H9 (cell line): Measurements from ENCODE around the gene CEP170B. TPM values are rescaled to one million over a fixed set of nuclear protein-coding genes. Genes with fewer than 3 reads are reported as not detected.
"Not testable (repeated sequence)": the region's sequence is repeated elsewhere in the genome, so short reads cannot be mapped to it uniquely, and the experiment has no call there.

Experiments used
- DNase-seq: peaks from one replicate; pipeline ENCODE4 v3.0.0-alpha.2; 2017
- H2AFZ ChIP-seq: one replicate; pipeline ENCODE4 v1.6.1; 2013; ENCODE audit warnings: mild to moderate bottlenecking, low read length, control low read depth, moderate library complexity
- H2AK5ac ChIP-seq: 2 replicates; pipeline ENCODE4 v1.6.1; 2013; ENCODE audit warnings: low read length, control low read depth, mixed read lengths; ENCODE audit not compliant: insufficient read length
- H2BK120ac ChIP-seq: one replicate; pipeline ENCODE4 v1.6.1; 2013; ENCODE audit warnings: low read depth, mild to moderate bottlenecking, low read length, control low read depth, inconsistent platforms; ENCODE audit not compliant: poor library complexity, severe bottlenecking
- H2BK12ac ChIP-seq: 2 replicates; pipeline ENCODE4 v1.6.1; 2013; ENCODE audit warnings: low read length, control low read depth, mixed read lengths, low read depth; ENCODE audit not compliant: insufficient read length
- H2BK15ac ChIP-seq: 2 replicates; pipeline ENCODE4 v1.6.1; 2013; ENCODE audit warnings: low read depth, low read length, control low read depth
- H2BK20ac ChIP-seq: one replicate; pipeline ENCODE4 v1.6.1; 2013; ENCODE audit warnings: low read depth, mild to moderate bottlenecking, low read length, control low read depth, inconsistent platforms; ENCODE audit not compliant: poor library complexity, severe bottlenecking
- H2BK5ac ChIP-seq: 2 replicates; pipeline ENCODE4 v1.6.1; 2013; ENCODE audit warnings: low read length, control low read depth, mixed read lengths; ENCODE audit not compliant: insufficient read length
- H3K14ac ChIP-seq: 2 replicates; pipeline ENCODE4 v1.6.1; 2013; ENCODE audit warnings: low read length, control low read depth; ENCODE audit not compliant: insufficient read depth
- H3K18ac ChIP-seq: 2 replicates; pipeline ENCODE4 v1.6.1; 2013; ENCODE audit warnings: low read depth, mild to moderate bottlenecking, mixed read lengths, low read length, control low read depth; ENCODE audit not compliant: insufficient read length
- H3K23ac ChIP-seq: 2 replicates; pipeline ENCODE4 v1.6.1; 2013; ENCODE audit warnings: low read length, control low read depth, mixed read lengths, low read depth; ENCODE audit not compliant: insufficient read length
- H3K23me2 ChIP-seq: 2 replicates; pipeline ENCODE4 v1.6.1; 2013; ENCODE audit warnings: low read depth, mild to moderate bottlenecking, mixed read lengths, low read length, control low read depth; ENCODE audit not compliant: insufficient read length, poor library complexity, severe bottlenecking
- H3K27ac ChIP-seq: 2 replicates; pipeline ENCODE4 v1.5.1; 2013; ENCODE audit warnings: low read length, control low read depth, mixed read lengths, low read depth; ENCODE audit not compliant: insufficient read length
- H3K27me3 ChIP-seq: 2 replicates; pipeline ENCODE4 v1.6.1; 2013; ENCODE audit warnings: low read length, control low read depth, inconsistent platforms; ENCODE audit not compliant: insufficient read depth
- H3K4ac ChIP-seq: 2 replicates; pipeline ENCODE4 v1.6.1; 2013; ENCODE audit warnings: low read depth, mild to moderate bottlenecking, control low read depth, inconsistent platforms, low read length, moderate library complexity
- H3K4me1 ChIP-seq: 2 replicates; pipeline ENCODE4 v1.6.1; 2013; ENCODE audit warnings: low read length, control low read depth, inconsistent platforms; ENCODE audit not compliant: insufficient read depth
- H3K4me2 ChIP-seq: 2 replicates; pipeline ENCODE4 v1.6.1; 2013; ENCODE audit warnings: low read length, control low read depth, mixed read lengths; ENCODE audit not compliant: insufficient read length, insufficient read depth
- H3K56ac ChIP-seq: 2 replicates; pipeline ENCODE4 v1.6.1; 2013; ENCODE audit warnings: low read depth, mild to moderate bottlenecking, mixed read lengths, low read length, control low read depth; ENCODE audit not compliant: insufficient read length
- H3K79me1 ChIP-seq: 2 replicates; pipeline ENCODE4 v1.6.1; 2013; ENCODE audit warnings: low read depth, mild to moderate bottlenecking, moderate library complexity, low read length, control low read depth, inconsistent platforms; ENCODE audit not compliant: insufficient read depth, poor library complexity, severe bottlenecking
- H3K79me2 ChIP-seq: 2 replicates; pipeline ENCODE4 v1.6.1; 2013; ENCODE audit warnings: low read length, control low read depth, inconsistent platforms; ENCODE audit not compliant: insufficient read depth
- H3K9ac ChIP-seq: 2 replicates; pipeline ENCODE4 v1.6.1; 2013; ENCODE audit warnings: low read length, control low read depth, mixed read lengths; ENCODE audit not compliant: insufficient read length; ENCODE audit errors: extremely low read depth
- H3K9me3 ChIP-seq: one replicate; pipeline ENCODE4 v1.6.1; 2013; ENCODE audit warnings: low read depth, low read length, inconsistent platforms; ENCODE audit not compliant: control insufficient read depth
- H3T11ph ChIP-seq: one replicate; pipeline ENCODE4 v1.6.1; 2013; ENCODE audit warnings: mild to moderate bottlenecking, low read length, control low read depth, inconsistent platforms
- H4K20me1 ChIP-seq: one replicate; pipeline ENCODE4 v1.6.1; 2013; ENCODE audit not compliant: control insufficient read depth, insufficient read length, insufficient read depth
- H4K5ac ChIP-seq: 2 replicates; pipeline ENCODE4 v1.6.1; 2013; ENCODE audit warnings: low read depth, mild to moderate bottlenecking, mixed read lengths, low read length, control low read depth; ENCODE audit not compliant: insufficient read length
- H4K8ac ChIP-seq: replicated peaks from 2 replicates; pipeline ENCODE4 v1.6.1; 2013; ENCODE audit warnings: low read length, control low read depth, mixed read lengths, low read depth; ENCODE audit not compliant: insufficient read length
- H4K91ac ChIP-seq: 2 replicates; pipeline ENCODE4 v1.6.1; 2013; ENCODE audit warnings: low read depth, mild to moderate bottlenecking, moderate library complexity, mixed read lengths, low read length, control low read depth; ENCODE audit not compliant: insufficient read length
- H3K27ac Mint-ChIP-seq, 3 experiments: 2 replicates in 2 of 3; 3 replicates in 1 of 3; pipeline ENCODE4 v1.8.0; 2020 to 2021; ENCODE audit warnings: mixed read lengths in 3 of 3, mild to moderate bottlenecking in 1 of 3, moderate library complexity in 1 of 3
- H3K27me3 Mint-ChIP-seq: 2 replicates; pipeline ENCODE4 v1.8.0; 2021; ENCODE audit warnings: low read depth, mild to moderate bottlenecking, moderate library complexity, mixed read lengths
- H3K36me3 Mint-ChIP-seq, 3 experiments: 2 replicates in 2 of 3; 3 replicates in 1 of 3; pipeline ENCODE4 v1.8.0; 2020 to 2021; ENCODE audit warnings: low read depth in 3 of 3, mixed read lengths in 3 of 3; ENCODE audit not compliant: insufficient read depth in 1 of 3
- H3K4me1 Mint-ChIP-seq, 2 experiments: 2 replicates each; pipeline ENCODE4 v1.8.0; 2020; ENCODE audit warnings: mixed read lengths in 2 of 2
- H3K4me3 Mint-ChIP-seq, 2 experiments: 2 replicates in 1 of 2; 3 replicates in 1 of 2; pipeline ENCODE4 v1.8.0; 2020 to 2021; ENCODE audit warnings: mild to moderate bottlenecking in 2 of 2, mixed read lengths in 2 of 2, moderate library complexity in 1 of 2
- H3K9me3 Mint-ChIP-seq, 2 experiments: 2 replicates in 1 of 2; 3 replicates in 1 of 2; pipeline ENCODE4 v1.8.0; 2020; ENCODE audit warnings: mild to moderate bottlenecking in 2 of 2, mixed read lengths in 2 of 2, moderate library complexity in 1 of 2
- CTCF ChIP-seq: fragments of 200-600 bp; sonication (generic); conservative IDR thresholded peaks from 3 replicates; pipeline ENCODE4 v1.8.0; 2021; ENCODE audit warnings: antibody characterized with exemption, mild to moderate bottlenecking
- whole genome bisulfite sequencing: extraction: QIAGEN DNeasy Blood & Tissue Kit; methylation state at CpG from one replicate; pipeline ENCODE4 v1.1.7; 2013; ENCODE audit warnings: missing lambda C conversion rate, low lambda C conversion rate, mixed read lengths; ENCODE audit not compliant: insufficient read length; ENCODE audit errors: extremely low coverage; 5-methylcytosine and 5-hydroxymethylcytosine counted together
- total RNA-seq: library from RNA; stranded (reverse); gene quantifications from 2 replicates; pipeline ENCODE4 v1.2.1, GENCODE V29; 2021

The CEP170B gene
- total RNA-seq, 1 experiment from 2014 or later, result 28.8 TPM

GRCh38 chr14:104889375-104889757, 24.3 kb downstream of the CEP170B start:
- no peak overlapping the region for H3K27ac Mint-ChIP-seq
- Histone ChIP-seq H3K79me1 (no peaks in the 10 kb centered on the region), H3K23me2 (no peaks in the 10 kb centered on the region), H2AFZ (no peak overlapping the region), H2BK20ac (no peak overlapping the region), H3K23ac (no peak overlapping the region), H3K27me3 (no peaks in the 10 kb centered on the region), H4K20me1 (no peaks in the 10 kb centered on the region), H4K8ac (no peak overlapping the region), H3K56ac (no peak overlapping the region), H2BK5ac (no peak overlapping the region), H3K4me2 (no peak overlapping the region), H4K5ac (no peak overlapping the region), H2BK12ac (no peak overlapping the region), H3K18ac (no peak overlapping the region), H3K4ac (no peak overlapping the region), H3K9me3 (no peaks in the 10 kb centered on the region), H3K79me2 (no peaks in the 10 kb centered on the region), H3K27ac (no peak overlapping the region), H3K9ac (no peak overlapping the region), H3T11ph (no peak overlapping the region), H4K91ac (no peak overlapping the region), H2BK120ac (no peak overlapping the region), H2BK15ac (no peak overlapping the region), H3K14ac (no peak overlapping the region), H2AK5ac (no peak overlapping the region), H3K4me1 (no peaks in the 10 kb centered on the region)
- no peak overlapping the region; a peak in 1 of 5 replicates for H3K4me3 Mint-ChIP-seq
- no CpG with 5 or more reads among the region's 23 CpGs for WGBS
- H3K36me3 Mint-ChIP-seq, result peaks cover 2 to 9% (median 6%) of the 10 kb centered on the region in 3 experiments; a peak in 3 of 7 replicates
- H3K27me3 Mint-ChIP-seq, result no peaks in the 10 kb centered on the region; the same call in none of the 2 replicates
- DNase-seq, result no peak
- H3K9me3 Mint-ChIP-seq, result peaks cover 0 to 5% of the 10 kb centered on the region in 2 experiments; a peak in 1 of 5 replicates
- no peak for TF ChIP-seq CTCF
- peaks cover 2 to 5% of the 10 kb centered on the region in 2 experiments; a peak in 3 of 4 replicates for H3K4me1 Mint-ChIP-seq

DNA sequence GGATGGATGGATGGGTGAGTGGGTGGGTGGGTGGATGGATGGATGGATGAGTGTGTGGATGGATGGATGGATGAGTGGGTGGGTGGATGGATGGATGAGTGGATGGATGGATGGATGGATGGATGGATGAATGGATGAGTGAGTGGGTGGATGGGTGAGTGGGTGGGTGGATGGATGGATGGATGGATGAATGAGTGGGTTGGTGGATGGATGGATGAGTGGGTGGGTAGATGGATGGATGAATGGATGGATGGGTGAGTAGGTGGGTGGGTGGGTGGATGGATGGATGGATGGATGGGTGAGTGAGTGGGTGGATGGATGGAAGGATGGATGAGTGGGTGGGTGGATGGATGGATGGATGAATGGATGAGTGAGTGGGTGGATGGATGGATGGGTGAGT, 25.2 kb downstream of the CEP170B start:
- not testable (repeated sequence) for H3K56ac ChIP-seq, H2BK5ac ChIP-seq, H2BK15ac ChIP-seq, H3K14ac ChIP-seq, H3K9me3 ChIP-seq, H3K27me3 Mint-ChIP-seq, H3K4me2 ChIP-seq, H3K9ac ChIP-seq, H3K27me3 ChIP-seq, H2BK120ac ChIP-seq, H3K18ac ChIP-seq, H3K23me2 ChIP-seq, H3K4me1 Mint-ChIP-seq, H4K5ac ChIP-seq, H2AK5ac ChIP-seq, H3K4ac ChIP-seq, H3K79me1 ChIP-seq, H2BK12ac ChIP-seq, H4K91ac ChIP-seq, H3K4me3 Mint-ChIP-seq, H2AFZ ChIP-seq, H3K27ac Mint-ChIP-seq, H3K36me3 Mint-ChIP-seq, H4K8ac ChIP-seq, H3K4me1 ChIP-seq, H3K27ac ChIP-seq, H3K23ac ChIP-seq, H3K9me3 Mint-ChIP-seq, DNase-seq, H2BK20ac ChIP-seq, H3T11ph ChIP-seq, H3K79me2 ChIP-seq, H4K20me1 ChIP-seq
